Midbrain (tissue), 1 donor: ENCODE results near the gene CLDN15.
"Not testable (repeated sequence)": the region's sequence is repeated elsewhere in the genome, so short reads cannot be mapped to it uniquely, and the experiment has no call there.

Source experiments
- DNase-seq: peaks from one replicate; lab custom pipeline; 2025; lab: John Stamatoyannopoulos, UW

The CLDN15 gene

DNA sequence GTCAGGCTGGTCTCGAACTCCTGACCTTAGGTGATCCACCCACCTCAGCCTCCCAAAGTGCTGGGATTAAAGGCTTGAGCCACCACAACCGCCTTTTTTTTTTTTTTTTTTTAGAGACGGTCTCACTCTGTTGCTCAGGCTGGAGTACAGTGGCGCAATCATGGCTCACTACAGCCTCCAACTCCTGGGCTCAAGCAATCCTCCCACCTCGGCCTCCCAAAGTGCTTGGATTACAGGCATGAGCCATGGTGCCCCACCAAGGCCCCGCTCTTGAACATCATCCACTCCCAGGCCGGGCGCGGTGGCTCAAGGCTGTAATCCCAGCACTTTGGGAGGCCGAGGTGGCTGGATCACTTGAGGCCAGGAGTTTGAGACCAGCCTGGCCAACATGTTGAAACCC lies 38.1 kb downstream of the CLDN15 start:
- not testable (repeated sequence) for DNase-seq

GRCh38 chr7:101198476-101198875 lies 39.1 kb downstream of the CLDN15 start:
- DNase-seq = no peak

DNA sequence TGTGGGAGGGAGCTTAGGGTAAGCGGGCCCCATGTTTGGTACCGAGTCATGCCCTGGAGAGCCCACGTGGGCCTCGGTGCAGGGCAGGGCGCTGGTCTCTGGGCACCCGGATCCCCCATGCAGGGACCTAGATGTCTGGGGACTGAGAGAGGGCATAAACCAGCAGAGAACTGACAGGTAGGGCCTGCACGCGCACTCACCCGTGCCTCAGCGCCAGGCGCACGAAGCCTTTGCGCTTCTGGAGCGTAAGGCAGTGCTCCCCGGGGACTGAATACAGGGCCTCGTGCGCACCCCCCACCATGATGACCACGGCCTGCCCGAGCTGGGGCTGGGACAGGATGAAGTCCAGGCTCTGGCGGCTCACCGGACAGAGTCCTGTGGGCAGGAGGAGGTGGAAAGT lies 39.6 kb downstream of the CLDN15 start:
- no peak for DNase-seq

GRCh38 chr7:101195884-101196283 lies 41.7 kb downstream of the CLDN15 start:
- DNase-seq = no peak

- no peak for DNase-seq
Observed at GRCh38 chr7:101189109-101189508, 48.5 kb downstream of the CLDN15 start.

DNA sequence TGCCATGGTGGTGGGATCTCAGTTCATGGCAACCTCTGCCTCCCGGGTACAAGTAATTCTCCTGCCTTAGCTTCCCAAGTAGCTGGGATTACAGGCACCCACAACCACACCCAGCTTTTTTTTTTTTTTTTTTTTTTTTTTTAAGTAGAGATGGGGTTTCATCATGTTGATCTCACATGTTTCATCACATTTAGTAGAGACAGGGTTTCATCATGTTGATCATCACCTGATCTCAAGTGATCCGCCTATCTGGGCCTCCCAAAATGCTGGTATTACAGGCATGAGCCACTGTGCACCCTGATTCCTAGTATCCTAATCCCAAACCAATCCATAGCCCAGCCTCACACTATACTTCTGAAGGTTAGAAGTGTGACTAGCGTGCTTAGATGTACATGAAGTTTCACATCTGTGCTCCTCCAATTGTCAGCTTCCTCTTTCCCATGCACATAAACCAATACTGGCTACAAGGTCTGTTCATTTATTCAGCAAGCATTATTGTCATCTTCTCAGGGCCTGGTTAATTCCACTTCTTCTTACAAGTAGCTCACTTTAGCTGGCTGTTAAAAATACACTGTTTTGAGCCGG lies 50.7 kb downstream of the CLDN15 start:
- no peak for DNase-seq

- no peak for DNase-seq
Observed at GRCh38 chr7:101186194-101186593, 51.4 kb downstream of the CLDN15 start.

- DNase-seq = no peak
Observed at GRCh38 chr7:101185258-101185839, 52.3 kb downstream of the CLDN15 start.
